B cell (primary cell): ENCODE measurements around the gene KLF16. TPM values are rescaled to one million over a fixed set of nuclear protein-coding genes. Genes with fewer than 3 reads are reported as not detected.

Experiments used
- ATAC-seq: fragments of 200-7000 bp; cut with Tn5 transposase; one replicate; pipeline ENCODE4 v1.10.0; 2021; ENCODE audit warnings: low read depth, mild to moderate bottlenecking, moderate number of reproducible peaks, moderate library complexity
- CTCF ChIA-PET: fragments of 350-600 bp; sonication (Branson Sonifier 250); formaldehyde crosslinking; loops from one replicate; lab custom pipeline; 2021; ENCODE audit warnings: antibody characterized with exemption, inconsistent platforms; lab: Charles Lee
- POLR2A ChIA-PET: fragments of 350-600 bp; sonication (Branson Sonifier 250); formaldehyde crosslinking; loops from one replicate; lab custom pipeline; 2021; ENCODE audit warnings: antibody characterized with exemption; lab: Charles Lee
- DNase-seq: peaks from one replicate; pipeline ENCODE4 v3.0.0; 2013
- H2AFZ ChIP-seq: 2 replicates; pipeline ENCODE4 v1.6.1; 2012; ENCODE audit warnings: mild to moderate bottlenecking, low read depth, low read length; ENCODE audit not compliant: insufficient read depth, poor library complexity, severe bottlenecking
- H3K27ac ChIP-seq, 2 donors: 1 replicate in 1 of 2; 2 replicates in 1 of 2; pipeline ENCODE4 v1.5.1; 2012 to 2013; ENCODE audit warnings: low read length in 2 of 2, mild to moderate bottlenecking in 2 of 2, moderate library complexity in 1 of 2
- H3K27me3 ChIP-seq, 4 experiments: fragments of 200-600 bp in 1 of 4; sonication (generic) in 1 of 4; replicated peaks in 1 of 4; 1 replicate in 2 of 4; 2 replicates in 2 of 4; pipeline versions ENCODE4 v1.6.1 to v1.7.0; 2013 to 2016; ENCODE audit warnings: low read length in 3 of 4, mild to moderate bottlenecking in 2 of 4, mixed read lengths in 1 of 4, moderate library complexity in 1 of 4; ENCODE audit not compliant: insufficient read depth in 4 of 4, control insufficient read depth in 3 of 4; ENCODE audit errors: control extremely low read depth in 1 of 4
- H3K36me3 ChIP-seq, 2 experiments: replicated peaks in 1 of 2; 1 replicate in 1 of 2; 2 replicates in 1 of 2; pipeline versions ENCODE4 v1.6.1 to v1.7.1; 2013; ENCODE audit warnings: low read length in 1 of 2; ENCODE audit not compliant: insufficient read depth in 2 of 2, control insufficient read depth in 1 of 2; ENCODE audit errors: control extremely low read depth in 1 of 2, extremely low read depth in 1 of 2
- H3K4me1 ChIP-seq, 2 donors: fragments of 200-600 bp in 1 of 2; sonication (generic) in 1 of 2; 1 replicate in 1 of 2; 2 replicates in 1 of 2; pipeline versions ENCODE4 v1.5.1 to v1.6.1; 2013 to 2017; ENCODE audit warnings: low read length in 2 of 2; ENCODE audit not compliant: control insufficient read depth in 2 of 2, insufficient read depth in 2 of 2
- H3K4me2 ChIP-seq: replicated peaks from 2 replicates; pipeline ENCODE3; 2012; ENCODE audit warnings: mild to moderate bottlenecking, low read depth, low read length; ENCODE audit not compliant: poor library complexity, severe bottlenecking
- H3K4me3 ChIP-seq, 5 experiments: fragments of 200-600 bp in 1 of 5; sonication (generic) in 1 of 5; 1 replicate in 3 of 5; 2 replicates in 2 of 5; pipeline versions ENCODE4 v1.5.1 to v1.7.0; 2011 to 2016; ENCODE audit warnings: low read length in 4 of 5, mild to moderate bottlenecking in 4 of 5, low read depth in 2 of 5, control low read depth in 1 of 5, moderate library complexity in 1 of 5; ENCODE audit not compliant: insufficient read depth in 1 of 5; ENCODE audit errors: control extremely low read depth in 1 of 5, extremely low read depth in 1 of 5
- H3K79me2 ChIP-seq: fragments of 200-600 bp; sonication (generic); one replicate; pipeline ENCODE4 v1.6.0; 2016; ENCODE audit warnings: low read length; ENCODE audit not compliant: control insufficient read depth, insufficient read depth
- H3K9ac ChIP-seq: fragments of 200-600 bp; sonication (generic); 2 replicates; pipeline ENCODE4 v1.6.1; 2017; ENCODE audit warnings: mild to moderate bottlenecking, low read length, moderate library complexity
- H3K9me3 ChIP-seq, 3 donors: one replicate each; pipeline versions ENCODE4 v1.6.1 to v1.7.1; 2013; ENCODE audit warnings: low read length in 2 of 3; ENCODE audit not compliant: control insufficient read depth in 2 of 3, insufficient read depth in 1 of 3; ENCODE audit errors: control extremely low read depth in 1 of 3
- H4K20me1 ChIP-seq: 2 replicates; pipeline ENCODE4 v1.6.0; 2012; ENCODE audit warnings: mild to moderate bottlenecking, low read length; ENCODE audit not compliant: insufficient read depth, control insufficient read depth, poor library complexity, severe bottlenecking
- H3K27ac Mint-ChIP-seq: one replicate; pipeline ENCODE4 v1.8.0; 2021; ENCODE audit warnings: mixed read lengths
- H3K27me3 Mint-ChIP-seq: one replicate; pipeline ENCODE4 v1.8.0; 2021; ENCODE audit warnings: mixed read lengths
- H3K4me1 Mint-ChIP-seq: one replicate; pipeline ENCODE4 v1.8.0; 2021; ENCODE audit warnings: mixed read lengths
- H3K4me3 Mint-ChIP-seq: one replicate; pipeline ENCODE4 v1.8.0; 2021; ENCODE audit warnings: mixed read lengths
- H3K9me3 Mint-ChIP-seq: one replicate; pipeline ENCODE4 v1.8.0; 2022; ENCODE audit warnings: mixed read lengths; ENCODE audit not compliant: insufficient read depth
- CTCF ChIP-seq: fragments of 200-600 bp; IDR thresholded peaks from one replicate; pipeline ENCODE4 v1.8.0; 2022; ENCODE audit warnings: antibody characterized with exemption, mild to moderate bottlenecking
- EZH2 ChIP-seq: IDR thresholded peaks from 2 replicates; pipeline ENCODE4 v1.6.1; 2012; ENCODE audit warnings: borderline replicate concordance, low read depth, mild to moderate bottlenecking, moderate library complexity, low read length; ENCODE audit not compliant: insufficient read depth, poor library complexity, severe bottlenecking
- WGBS: methylation state at CpG from one replicate; pipeline ENCODE4 v1.1.5; 2013; ENCODE audit warnings: missing lambda C conversion rate; ENCODE audit not compliant: insufficient coverage; 5-methylcytosine and 5-hydroxymethylcytosine counted together
- intact Hi-C: fragments of 100-400 bp; cut with micrococcal nuclease; formaldehyde crosslinking; loops from one replicate; pipeline ENCODE4 v1.10.0; 2022
- polyA plus RNA-seq: library from polyadenylated mRNA; depleted of rRNA; stranded (reverse); fragments of >200 nt; gene quantifications from 2 replicates; pipeline ENCODE4 v1.2.3, GENCODE V29; 2012
- total RNA-seq, 2 donors: library from RNA; stranded (reverse); fragments of 120-200 nt in 1 of 2; gene quantifications; 1 replicate in 1 of 2; 2 replicates in 1 of 2; pipeline versions ENCODE4 v1.2.3 to v1.2.4, GENCODE V29; 2013 to 2022

KLF16 gene
- total and polyA plus RNA-seq, 2 donors (not counting 1 experiment from before 2014, with no cell fraction given) = 29.7 to 49.0 TPM

- Mint-ChIP-seq H3K4me3 (peak overlapping the region; percentile 99), H3K4me1 (peaks cover 36% of the 10 kb centered on the region), H3K27ac (peak overlapping the region; percentile 96), H3K9me3 (no peaks in the 10 kb centered on the region), H3K27me3 (no peaks in the 10 kb centered on the region)
- CTCF ChIA-PET = no interaction called here
- Histone ChIP-seq H2AFZ (no peak overlapping the region), H3K27me3 (no peaks in the 10 kb centered on the region), H3K4me1 (peaks cover 32 to 51% of the 10 kb centered on the region in 2 donors), H4K20me1 (peaks cover 46% of the 10 kb centered on the region), H3K27ac (peak overlapping the region in 1 of 2 donors; percentile 0), H3K36me3 (peaks cover 0 to 13% of the 10 kb centered on the region in 2 experiments), H3K79me2 (peaks cover 56% of the 10 kb centered on the region), H3K9ac (peak overlapping the region; percentile 74), H3K9me3 (no peaks in the 10 kb centered on the region), H3K4me2 (peak overlapping the region; percentile 92), H3K4me3 (peak overlapping the region; percentile 63 to 92 (median 86))
- intact Hi-C loops = no loop called here
- no peak for TF ChIP-seq EZH2
- no peak for TF ChIP-seq CTCF
- DNase-seq = no peak
- WGBS = 64% methylated on average over 6 of the region's 8 CpGs
- ATAC-seq = no peak
- POLR2A ChIA-PET = interaction anchor here (1.1 to 2.0 kb wide), 2 partner anchors 8 to 14 kb away, joined by 3 to 6 read pairs; no protein-coding TSS in a partner anchor
Observed at GRCh38 chr19:1883784-1884183, 20.4 kb upstream of the KLF16 start.

- H3K4me1 Mint-ChIP-seq = peaks cover 36% of the 10 kb centered on the region
- intact Hi-C loops = no loop called here
- 74% methylated on average over 22 of the region's 25 CpGs for WGBS
- Histone ChIP-seq H3K9ac (peak overlapping the region; percentile 74), H3K36me3 (peaks cover 0 to 13% of the 10 kb centered on the region in 2 experiments), H3K27me3 (no peaks in the 10 kb centered on the region), H3K4me2 (peak overlapping the region; percentile 92), H3K79me2 (peaks cover 56% of the 10 kb centered on the region), H3K4me3 (peak overlapping the region in 1 of 5 experiments; percentile 86), H3K4me1 (peaks cover 32 to 51% of the 10 kb centered on the region in 2 donors), H4K20me1 (peaks cover 46% of the 10 kb centered on the region), H3K9me3 (no peaks in the 10 kb centered on the region), H3K27ac (peak overlapping the region; percentile 0 to 24), H2AFZ (no peak overlapping the region)
- H3K27ac Mint-ChIP-seq = peak overlapping the region; percentile 96
- H3K9me3 Mint-ChIP-seq = no peaks in the 10 kb centered on the region
- TF ChIP-seq CTCF (no peak), EZH2 (no peak)
- no peak for ATAC-seq
- ChIA-PET CTCF (no interaction called here), POLR2A (interaction anchor here (0.6 to 2.0 kb wide), 3 partner anchors 8 to 49 kb away, joined by 3 to 6 read pairs (median 3); no protein-coding TSS in a partner anchor)
- H3K27me3 Mint-ChIP-seq = no peaks in the 10 kb centered on the region
- DNase-seq = peak; percentile 15
- peak overlapping the region; percentile 99 for H3K4me3 Mint-ChIP-seq
Observed at GRCh38 chr19:1882786-1883692, 19.7 kb upstream of the KLF16 start.
